ENCODE results near the gene INPP4A. TPM values are rescaled to one million over a fixed set of nuclear protein-coding genes. Genes with fewer than 3 reads are reported as not detected.
A peak's percentile ranks its signal among the peaks of the same experiment; 100 is the strongest.

The INPP4A gene
- total and polyA plus RNA-seq, 2 of the 13 experiments (the other 11 are each of a cell fraction or from before 2014, with no cell fraction given), result 10.1 to 10.9 TPM

GRCh38 chr2:98608116-98608961 is 163.7 kb downstream of the INPP4A start, which contains the start of the genes COA5 and UNC50 (continued):
- TF ChIP-seq ZNF784 (CRISPR knock-in tag; IDR thresholded peaks at IDR 0.05; ENCODE audit: borderline replicate concordance) (peak; percentile 98), ZNF615 (CRISPR knock-in tag; IDR thresholded peaks at IDR 0.05; ENCODE audit: borderline replicate concordance) (peak; percentile 97), TMF1 (CRISPR knock-in tag; IDR thresholded peaks at IDR 0.05; ENCODE audit: low read depth) (0 out of 2 replicates have a peak, but pooled peaks have one; percentile 59), IRF1 (CRISPR knock-in tag; IDR thresholded peaks at IDR 0.05; ENCODE audit: low read depth) (peak; percentile 84), ZMYM2 (CRISPR knock-in tag; IDR thresholded peaks at IDR 0.05) (no peak), SCMH1 (CRISPR knock-in tag; IDR thresholded peaks at IDR 0.05; ENCODE audit: borderline replicate concordance) (no peak), ZXDC (CRISPR knock-in tag; IDR thresholded peaks at IDR 0.05) (peak; percentile 27; the same call in 1 of the 2 replicates), CSRNP2 (CRISPR knock-in tag; conservative IDR thresholded peaks at IDR 0.05; ENCODE audit: low read depth) (no peak), HMGA1 (CRISPR knock-in tag; conservative IDR thresholded peaks at IDR 0.05) (no peak), E2F1 (CRISPR knock-in tag; IDR thresholded peaks at IDR 0.05) (peak; percentile 87), PRDM15 (CRISPR knock-in tag; IDR thresholded peaks at IDR 0.05) (no peak), GABPA (IDR thresholded peaks at IDR 0.05; ENCODE audit: low read depth, low read length) (peak; percentile 96), GABPA (CRISPR knock-in tag; IDR thresholded peaks at IDR 0.05; ENCODE audit: low read depth) (peak; percentile 95), SIN3A (IDR thresholded peaks at IDR 0.05; ENCODE audit: borderline replicate concordance, low read depth, low read length) (peak; percentile 96; the same call in 1 of the 2 replicates), ZBTB25 (CRISPR knock-in tag; IDR thresholded peaks at IDR 0.05) (peak; percentile 98), ZNF7 (CRISPR knock-in tag; IDR thresholded peaks at IDR 0.05) (no peak)
